ENCODE data around the gene ABCC4.
A peak's percentile ranks its signal among the peaks of the same experiment; 100 is the strongest.
"Not testable (repeated sequence)": the region's sequence is repeated elsewhere in the genome, so short reads cannot be mapped to it uniquely, and the experiment has no call there.

Gene ABCC4

GRCh38 chr13:95191821-95192563 is 109.3 kb downstream of the ABCC4 start:
- peak; percentile 89 for DNase-seq

- DNase-seq, result no peak
Observed at GRCh38 chr13:95188128-95188527, 113.1 kb downstream of the ABCC4 start.

- no peak for DNase-seq
Observed at GRCh38 chr13:95185851-95186250, 115.4 kb downstream of the ABCC4 start.

- no peak for DNase-seq
Observed at GRCh38 chr13:95185311-95185710, 115.9 kb downstream of the ABCC4 start.

GRCh38 chr13:95184317-95184716 is 116.9 kb downstream of the ABCC4 start:
- no peak for DNase-seq

GRCh38 chr13:95182570-95183265 is 118.5 kb downstream of the ABCC4 start:
- no peak for DNase-seq

- no peak for DNase-seq
Observed at GRCh38 chr13:95181586-95181985, 119.7 kb downstream of the ABCC4 start.

GRCh38 chr13:95180513-95181245 is 120.6 kb downstream of the ABCC4 start:
- no peak for DNase-seq

- DNase-seq, result no peak
Observed at GRCh38 chr13:95176611-95177259, 124.5 kb downstream of the ABCC4 start.

- DNase-seq, result no peak
Observed at GRCh38 chr13:95174517-95174916, 126.7 kb downstream of the ABCC4 start.

- no peak for DNase-seq
Observed at GRCh38 chr13:95168191-95168590, 133.1 kb downstream of the ABCC4 start.

- not testable (repeated sequence) for DNase-seq
Observed at GRCh38 chr13:95167003-95167402, 134.2 kb downstream of the ABCC4 start.

GRCh38 chr13:95164830-95165229 is 136.4 kb downstream of the ABCC4 start:
- no peak for DNase-seq

- no peak for DNase-seq
Observed at GRCh38 chr13:95160112-95160906, 140.9 kb downstream of the ABCC4 start.

- DNase-seq, result no peak
Observed at GRCh38 chr13:95159458-95159857, 141.8 kb downstream of the ABCC4 start.

- DNase-seq, result peak; percentile 49
Observed at GRCh38 chr13:95156208-95156607, 145.0 kb downstream of the ABCC4 start.

- DNase-seq, result no peak
Observed at GRCh38 chr13:95155504-95155903, 145.7 kb downstream of the ABCC4 start.

GRCh38 chr13:95155093-95155492 is 146.2 kb downstream of the ABCC4 start:
- DNase-seq, result no peak

GRCh38 chr13:95154413-95154886 is 146.8 kb downstream of the ABCC4 start:
- DNase-seq, result peak; percentile 30

GRCh38 chr13:95153647-95154412 is 147.4 kb downstream of the ABCC4 start:
- DNase-seq, result no peak

- DNase-seq, result no peak
Observed at GRCh38 chr13:95151942-95152587, 149.2 kb downstream of the ABCC4 start.
